Bone marrow (tissue), 2 donors: ENCODE data around the gene OR8D2.

ENCODE experiments used
- DNase-seq, 2 donors: peaks; one replicate each; lab custom pipeline; 2025; lab: John Stamatoyannopoulos, UW

The OR8D2 gene, protein sequence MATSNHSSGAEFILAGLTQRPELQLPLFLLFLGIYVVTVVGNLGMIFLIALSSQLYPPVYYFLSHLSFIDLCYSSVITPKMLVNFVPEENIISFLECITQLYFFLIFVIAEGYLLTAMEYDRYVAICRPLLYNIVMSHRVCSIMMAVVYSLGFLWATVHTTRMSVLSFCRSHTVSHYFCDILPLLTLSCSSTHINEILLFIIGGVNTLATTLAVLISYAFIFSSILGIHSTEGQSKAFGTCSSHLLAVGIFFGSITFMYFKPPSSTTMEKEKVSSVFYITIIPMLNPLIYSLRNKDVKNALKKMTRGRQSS

GRCh38 chr11:124320097-124320496 lies at the start of gene OR8D2:
Gene OR8D2 (minus strand): TSS chr11:124320197. CDS start chr11:124320197, 0 bp downstream.
- DNase-seq: no peak

- DNase-seq: no peak
Observed at GRCh38 chr11:124359566-124359965, 39.6 kb upstream of the OR8D2 start.

GRCh38 chr11:124346311-124346955 lies 26.4 kb upstream of the OR8D2 start:
- no peak for DNase-seq

DNA sequence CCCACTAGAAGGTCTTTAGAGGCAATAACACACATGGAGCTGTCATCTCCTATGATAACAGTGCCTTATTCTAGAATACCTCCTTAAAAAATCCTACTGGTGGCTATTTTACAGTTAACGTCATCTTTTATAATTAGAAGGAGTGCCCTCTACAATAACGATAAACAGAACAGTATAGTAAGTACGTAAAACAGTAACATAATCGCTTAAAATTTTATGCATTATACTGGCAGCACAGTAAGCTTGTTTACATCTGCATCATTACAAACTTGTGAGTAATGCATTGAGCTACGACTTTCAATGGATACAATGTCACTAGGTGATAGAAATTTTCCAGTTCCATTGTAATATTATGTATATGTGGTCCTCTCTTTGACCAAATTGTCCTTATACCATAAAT lies 24.3 kb upstream of the OR8D2 start:
- DNase-seq: no peak

- DNase-seq: no peak
Observed at GRCh38 chr11:124340142-124340447, 20.1 kb upstream of the OR8D2 start.

- no peak for DNase-seq
Observed at GRCh38 chr11:124339396-124340141, 19.6 kb upstream of the OR8D2 start.

- DNase-seq: no peak
Observed at GRCh38 chr11:124331873-124332272, 11.9 kb upstream of the OR8D2 start.

GRCh38 chr11:124329787-124330478 lies 9.9 kb upstream of the OR8D2 start:
- DNase-seq: no peak

GRCh38 chr11:124327775-124328174 lies 7.8 kb upstream of the OR8D2 start:
- DNase-seq: no peak

- no peak for DNase-seq
Observed at GRCh38 chr11:124322356-124322755, 2.4 kb upstream of the OR8D2 start.

GRCh38 chr11:124315052-124315451 lies 4.9 kb downstream of the OR8D2 start:
- no peak for DNase-seq

DNA sequence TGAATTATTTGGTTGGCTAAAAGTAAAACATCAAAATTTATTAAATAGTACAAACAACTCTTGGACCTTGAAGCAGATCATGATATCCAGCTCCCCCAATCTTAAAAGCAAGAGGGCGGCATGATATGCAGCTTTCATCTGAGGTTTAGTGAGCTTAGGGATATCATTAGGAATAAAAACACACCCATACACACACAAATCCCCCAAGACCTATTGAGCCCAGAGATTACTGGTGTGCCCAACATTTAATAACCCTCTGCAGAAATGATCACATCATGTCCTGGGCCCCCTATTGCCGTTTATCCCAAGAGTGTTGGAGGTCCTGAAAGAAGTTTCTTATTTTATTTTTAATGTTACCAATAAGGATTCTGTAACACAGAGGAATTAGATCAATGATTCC lies 6.1 kb downstream of the OR8D2 start, which contains the start of gene OR8D1:
TSS of gene OR8D1 (minus strand) at position 101 of the 400 bp plus-strand sequence. CDS start 3,183 bp downstream, outside the sequence.
- DNase-seq: no peak

- no peak for DNase-seq
Observed at GRCh38 chr11:124313131-124313530, 6.9 kb downstream of the OR8D2 start.

GRCh38 chr11:124311670-124312069 lies 8.3 kb downstream of the OR8D2 start:
- no peak for DNase-seq

GRCh38 chr11:124311269-124311668 lies 8.7 kb downstream of the OR8D2 start:
- DNase-seq: no peak

DNA sequence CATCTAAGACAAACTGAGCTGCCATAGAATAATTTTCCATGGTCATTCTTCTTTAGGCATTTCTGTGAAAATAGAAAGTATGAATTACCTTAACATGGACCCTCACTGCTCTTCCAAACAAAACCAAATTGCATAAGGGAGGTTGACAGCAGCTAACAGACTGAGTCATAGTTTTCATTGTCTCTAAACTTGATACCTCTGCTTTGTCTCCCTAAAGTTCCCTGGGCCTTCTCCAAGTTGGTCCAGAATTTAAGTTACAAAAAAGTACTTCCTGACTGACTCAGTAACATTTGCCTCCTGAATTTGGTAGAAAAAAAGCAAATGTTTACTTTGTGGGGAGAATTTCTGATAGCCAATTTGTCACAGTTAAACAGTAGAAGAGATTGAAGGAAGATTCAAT lies 9.3 kb downstream of the OR8D2 start:
- DNase-seq: no peak

GRCh38 chr11:124307093-124307492 lies 12.9 kb downstream of the OR8D2 start:
- no peak for DNase-seq

- no peak for DNase-seq
Observed at GRCh38 chr11:124302347-124303125, 17.5 kb downstream of the OR8D2 start.

DNA sequence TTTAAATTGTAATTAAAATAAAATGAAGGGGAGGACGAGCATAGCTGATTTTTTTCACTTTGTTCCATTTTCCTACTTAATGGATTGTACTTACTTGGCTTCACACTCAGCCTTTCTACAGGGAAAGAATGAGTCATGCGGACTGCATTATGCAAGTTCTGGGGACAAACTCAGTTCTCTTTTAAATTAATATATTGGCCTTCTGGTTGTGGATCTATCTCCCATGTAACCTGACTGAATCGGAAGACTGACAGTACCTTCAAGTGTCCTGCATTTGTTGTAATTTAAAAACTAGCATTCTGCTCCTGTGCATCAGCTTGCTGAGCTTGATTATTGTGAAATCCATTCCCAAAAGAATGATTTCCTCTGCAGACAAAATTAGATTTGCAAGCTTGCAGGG lies 18.4 kb downstream of the OR8D2 start:
- no peak for DNase-seq

GRCh38 chr11:124297921-124298320 lies 22.1 kb downstream of the OR8D2 start:
- DNase-seq: no peak

- no peak for DNase-seq
Observed at GRCh38 chr11:124296016-124296415, 24.0 kb downstream of the OR8D2 start.

GRCh38 chr11:124294687-124295086 lies 25.3 kb downstream of the OR8D2 start:
- no peak for DNase-seq
